Ureter (tissue), 1 donor: ENCODE measurements around the gene CHAT. TPM values are rescaled to one million over a fixed set of nuclear protein-coding genes. Genes with fewer than 3 reads are reported as not detected.

ENCODE experiments used
- DNase-seq: peaks from one replicate; pipeline ENCODE4 v3.0.0-alpha.2; 2020; ENCODE audit warnings: low spot score
- total RNA-seq: library from RNA; stranded (reverse); gene quantifications from one replicate; pipeline ENCODE4 v1.2.4, GENCODE V29; 2023
- donor health status: DM: yes; HTN: yes; CAD: no.

The CHAT gene
- total RNA-seq, 1 donor from 2014 or later, result not detected

DNA sequence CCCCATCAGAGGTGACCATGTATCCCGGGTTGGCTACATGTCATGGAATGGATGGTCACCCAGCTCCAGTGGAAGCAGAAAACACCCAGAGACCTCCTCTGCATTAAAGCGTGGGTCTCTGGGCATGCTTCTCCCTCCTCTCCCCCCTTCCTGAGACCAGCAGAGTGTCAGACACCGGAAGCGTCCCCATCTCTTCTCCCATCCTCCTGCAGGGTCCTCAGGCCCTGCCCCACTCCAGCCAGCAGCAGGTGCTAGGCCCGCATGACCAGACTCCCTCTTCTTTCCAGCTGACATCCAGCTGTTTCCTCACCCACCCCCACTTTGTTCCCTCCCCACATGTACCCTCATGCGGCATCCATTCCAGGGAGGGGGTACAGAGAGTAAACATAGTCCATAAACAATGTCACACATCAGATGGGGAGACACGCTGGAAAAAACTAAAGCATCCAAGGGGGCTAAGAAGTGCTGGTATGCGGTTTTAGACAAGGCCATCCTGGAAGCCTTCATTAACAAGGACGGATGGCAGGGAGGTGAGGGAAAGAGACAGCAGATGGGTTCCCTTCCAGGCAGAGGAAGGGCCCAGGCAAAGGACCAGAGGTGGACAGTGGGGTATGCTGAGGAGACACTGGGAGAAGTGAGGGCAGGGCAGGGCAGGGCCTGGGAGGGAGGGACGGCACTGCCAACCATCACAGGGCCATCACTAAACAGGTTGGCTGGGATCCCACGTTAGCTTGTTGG, 16.2 kb upstream of the CHAT start:
- no peak for DNase-seq

DNA sequence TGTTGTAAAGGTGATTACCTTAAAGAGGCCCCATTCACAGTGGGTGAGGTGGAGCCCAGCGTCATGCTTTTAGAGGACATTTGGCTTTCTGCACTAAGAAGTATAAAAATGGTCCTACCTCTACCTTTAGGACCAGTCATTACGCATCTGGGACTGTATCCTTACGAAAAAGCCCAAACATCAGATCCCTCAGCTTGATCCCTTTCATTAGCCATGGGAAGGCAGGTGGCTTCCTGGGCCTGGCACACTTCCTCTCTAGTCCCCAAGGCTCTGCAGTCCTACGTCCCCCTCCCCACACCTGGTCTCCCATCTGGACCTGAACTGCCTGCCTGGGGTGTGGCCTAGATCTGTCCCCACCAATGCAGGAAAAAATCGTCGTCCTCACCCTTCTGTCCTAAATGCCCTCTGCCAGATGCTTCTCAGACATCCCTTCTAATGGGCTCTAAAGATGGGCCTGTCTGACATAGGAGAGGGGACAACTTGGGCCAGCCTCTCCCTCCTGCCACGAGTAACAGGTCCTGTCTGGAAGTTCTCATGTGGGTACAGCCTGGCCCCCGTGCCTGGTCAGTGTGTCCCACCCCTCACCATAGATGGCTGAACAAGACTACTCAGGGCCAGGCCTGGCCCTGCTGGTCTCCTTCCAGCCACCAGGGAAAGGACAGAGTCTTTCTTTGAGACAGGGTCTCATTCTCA, 15.5 kb upstream of the CHAT start:
- DNase-seq, result no peak

DNA sequence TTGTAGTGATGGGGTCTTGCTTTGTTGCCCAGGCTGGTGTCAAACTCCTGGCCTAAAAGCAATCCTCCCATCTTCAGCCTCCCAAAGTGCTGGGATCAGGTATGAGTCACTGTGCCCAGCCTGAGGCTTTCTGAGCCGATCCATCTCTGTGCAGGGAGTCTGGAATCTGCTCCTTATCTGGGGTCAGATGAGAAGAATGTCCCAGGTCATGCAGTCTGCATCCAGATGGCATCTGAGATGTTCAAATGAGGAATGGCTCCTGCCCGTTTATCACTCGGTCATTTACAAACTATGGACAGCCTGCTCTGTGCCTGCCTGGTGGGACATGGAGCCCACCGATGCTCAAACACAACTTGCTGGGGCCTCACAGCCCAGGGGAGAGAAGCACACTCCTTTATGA, 14.9 kb upstream of the CHAT start:
- DNase-seq, result no peak

- DNase-seq, result no peak
Observed at GRCh38 chr10:49599546-49599945, 14.3 kb upstream of the CHAT start.

DNA sequence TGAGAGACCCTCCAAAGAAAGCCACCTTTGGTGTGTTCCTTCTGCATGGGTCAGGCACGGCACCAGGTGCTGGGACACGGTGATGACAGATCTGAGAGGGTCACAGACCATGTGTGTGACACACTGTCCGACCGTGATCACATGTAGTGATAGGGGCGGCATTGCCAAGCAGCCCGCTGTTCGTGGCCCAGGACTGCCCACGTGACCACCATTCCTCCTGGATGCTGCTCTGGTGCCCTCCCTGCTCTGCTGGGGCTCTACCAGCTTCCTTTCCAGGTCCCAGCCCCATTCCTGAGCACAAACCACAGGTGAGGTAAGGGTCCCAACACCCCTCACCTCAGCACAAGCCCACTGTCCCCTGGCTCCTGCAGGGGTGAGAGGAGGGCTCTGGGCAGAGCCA, 13.8 kb upstream of the CHAT start:
- no peak for DNase-seq

DNA sequence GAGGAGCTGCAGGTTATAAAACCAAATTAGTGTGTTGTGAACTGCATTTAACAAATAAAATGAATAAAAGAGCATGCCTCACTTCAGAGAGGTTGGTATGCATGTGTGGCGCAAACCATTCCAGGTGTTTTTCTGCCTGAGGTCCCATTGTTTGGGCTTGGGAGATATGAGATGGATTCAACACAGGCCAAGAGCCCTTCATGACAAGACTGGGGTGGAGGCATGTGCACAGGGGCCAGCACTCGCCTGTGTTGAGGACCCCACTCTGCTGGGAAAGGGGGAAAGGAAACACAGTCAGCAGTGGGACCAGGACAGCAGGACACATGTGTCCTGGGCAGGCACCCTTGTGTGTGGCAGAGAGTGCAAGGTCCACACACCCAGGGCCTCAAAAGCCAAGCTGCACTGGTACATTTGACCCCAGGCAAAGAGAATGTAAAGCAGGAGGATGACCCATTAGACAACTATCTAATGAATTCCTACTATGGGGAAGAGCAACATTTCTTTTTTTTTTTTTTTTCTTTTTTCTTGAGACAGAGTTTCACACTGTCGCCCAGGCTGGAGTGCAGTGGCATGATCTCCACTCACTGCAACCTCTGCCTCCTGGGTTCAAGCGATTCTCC, 12.9 kb upstream of the CHAT start:
- no peak for DNase-seq

- no peak for DNase-seq
Observed at GRCh38 chr10:49601857-49602256, 12.0 kb upstream of the CHAT start.

GRCh38 chr10:49602380-49603023, 11.3 kb upstream of the CHAT start:
- no peak for DNase-seq

- DNase-seq, result peak; percentile 32
Observed at GRCh38 chr10:49605216-49605938, 8.5 kb upstream of the CHAT start.

- DNase-seq, result peak; percentile 13
Observed at GRCh38 chr10:49605939-49606509, 7.8 kb upstream of the CHAT start.

GRCh38 chr10:49606981-49607535, 6.8 kb upstream of the CHAT start:
- DNase-seq, result no peak

- no peak for DNase-seq
Observed at GRCh38 chr10:49608166-49609005, 5.5 kb upstream of the CHAT start.

- no peak for DNase-seq
Observed at GRCh38 chr10:49609006-49609282, 4.9 kb upstream of the CHAT start.

- no peak for DNase-seq
Observed at GRCh38 chr10:49609283-49610113, 4.3 kb upstream of the CHAT start.

GRCh38 chr10:49610114-49610457, 3.8 kb upstream of the CHAT start, which contains the start of gene SLC18A3:
TSS of gene SLC18A3 (plus strand) at chr10:49610310. CDS start at chr10:49610741, 431 bp downstream.
- DNase-seq, result no peak

DNA sequence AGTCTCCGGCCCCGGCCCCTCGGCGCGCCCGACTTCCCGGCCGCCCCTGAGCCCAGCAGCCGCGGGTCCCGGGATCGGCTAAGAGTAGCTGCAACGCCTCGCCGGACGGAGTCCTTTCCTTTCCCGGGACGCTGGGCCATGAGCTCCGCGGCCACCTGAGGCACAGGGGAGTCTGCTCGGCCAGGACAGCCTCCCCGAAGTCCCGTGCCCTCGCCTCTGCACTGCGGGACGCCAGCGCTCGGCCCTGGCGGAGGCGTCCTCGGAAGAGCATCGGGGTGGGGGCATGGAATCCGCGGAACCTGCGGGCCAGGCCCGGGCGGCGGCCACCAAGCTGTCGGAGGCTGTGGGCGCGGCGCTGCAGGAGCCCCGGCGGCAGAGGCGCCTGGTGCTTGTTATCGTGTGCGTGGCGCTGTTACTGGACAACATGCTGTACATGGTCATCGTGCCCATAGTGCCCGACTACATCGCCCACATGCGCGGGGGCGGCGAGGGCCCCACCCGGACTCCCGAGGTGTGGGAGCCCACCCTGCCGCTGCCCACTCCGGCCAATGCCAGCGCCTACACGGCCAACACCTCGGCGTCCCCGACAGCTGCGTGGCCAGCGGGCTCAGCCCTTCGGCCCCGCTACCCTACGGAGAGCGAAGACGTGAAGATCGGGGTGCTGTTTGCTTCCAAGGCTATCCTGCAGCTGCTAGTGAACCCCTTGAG, 3.2 kb upstream of the CHAT start:
- no peak for DNase-seq

GRCh38 chr10:49611166-49611815, 2.5 kb upstream of the CHAT start:
- DNase-seq, result no peak

DNA sequence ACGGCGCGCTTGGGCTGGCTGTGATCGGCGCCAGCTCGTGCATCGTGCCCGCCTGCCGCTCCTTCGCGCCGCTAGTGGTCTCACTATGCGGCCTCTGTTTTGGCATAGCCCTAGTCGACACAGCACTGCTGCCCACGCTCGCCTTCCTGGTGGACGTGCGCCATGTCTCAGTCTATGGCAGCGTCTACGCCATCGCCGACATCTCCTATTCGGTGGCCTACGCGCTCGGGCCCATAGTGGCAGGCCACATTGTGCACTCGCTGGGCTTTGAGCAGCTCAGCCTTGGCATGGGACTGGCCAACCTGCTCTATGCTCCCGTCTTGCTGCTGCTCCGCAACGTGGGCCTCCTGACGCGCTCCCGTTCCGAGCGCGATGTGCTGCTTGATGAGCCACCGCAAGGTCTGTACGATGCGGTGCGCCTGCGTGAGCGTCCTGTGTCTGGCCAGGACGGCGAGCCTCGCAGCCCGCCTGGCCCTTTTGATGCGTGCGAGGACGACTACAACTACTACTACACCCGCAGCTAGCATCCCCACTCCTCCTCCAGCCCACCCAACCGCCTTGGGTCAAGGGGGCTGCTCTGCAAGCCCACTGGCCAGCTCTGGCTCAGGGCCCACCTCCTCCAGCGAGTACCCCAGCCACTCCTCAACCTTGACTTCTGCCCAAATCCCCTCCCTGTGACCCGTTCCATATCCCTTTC, 1.9 kb upstream of the CHAT start:
- no peak for DNase-seq
